GM12878 (cell line): ENCODE results near the gene MAST2. TPM values are rescaled to one million over a fixed set of nuclear protein-coding genes. Genes with fewer than 3 reads are reported as not detected.

Experiments
- ATAC-seq: fragments of 200-7000 bp; cut with Tn5 transposase; 3 replicates; pipeline ENCODE4 v1.9.1; 2020; ENCODE audit warnings: mild to moderate bottlenecking, moderate library complexity
- BruUV-seq: library from RNA; stranded (reverse); fragments of 400-500 nt; replicated peaks from 2 replicates; lab custom pipeline; 2021; lab: Mats Ljungman, UMichigan
- CTCF ChIA-PET: fragments of 300-600 bp; sonication (Branson Sonifier 250); formaldehyde crosslinking; extraction: SDS; loops from one replicate; lab custom pipeline; 2021; ENCODE audit warnings: inconsistent platforms; lab: Yijun Ruan, JAX
- POLR2A ChIA-PET: fragments of 350-600 bp; formaldehyde crosslinking; extraction: SDS; loops from one replicate; lab custom pipeline; 2021; ENCODE audit warnings: inconsistent platforms; lab: Charles Lee
- RAD21 ChIA-PET: fragments of 300-600 bp; sonication (Branson Sonifier 250); formaldehyde crosslinking; loops from one replicate; lab custom pipeline; 2023; ENCODE audit warnings: antibody characterized with exemption; ENCODE audit not compliant: unreplicated experiment; lab: Charles Lee
- SMC1A ChIA-PET: fragments of 300-600 bp; sonication (Branson Sonifier 250); formaldehyde crosslinking; loops from one replicate; lab custom pipeline; 2023; ENCODE audit not compliant: unreplicated experiment, uncharacterized antibody; lab: Charles Lee
- DNase-seq: peaks from one replicate; pipeline ENCODE4 v3.0.0-alpha.2; 2011; ENCODE audit warnings: low read depth, low spot score
- FAIRE-seq: peaks from 3 replicates; lab custom pipeline; 2011; peaks lifted over from hg19 to GRCh38; lab: Jason Lieb, UNC
- H2AFZ ChIP-seq: 2 replicates; pipeline ENCODE4 v1.6.0; 2011; ENCODE audit warnings: low read depth, low read length, control low read depth; ENCODE audit not compliant: control insufficient read depth
- H3K27ac ChIP-seq: 2 replicates; pipeline ENCODE4 v1.5.1; 2011; ENCODE audit warnings: control low read depth; ENCODE audit not compliant: control insufficient read depth, insufficient read depth
- H3K27me3 ChIP-seq, 2 experiments: replicated peaks in 1 of 2; 2 replicates each; pipeline versions ENCODE4 v1.6.0 to v1.6.1; 2011; ENCODE audit warnings: low read length in 1 of 2; ENCODE audit not compliant: control insufficient read depth in 2 of 2, insufficient read depth in 2 of 2
- H3K36me3 ChIP-seq, 2 experiments: 2 replicates each; pipeline ENCODE4 v1.5.1; 2011; ENCODE audit warnings: low read length in 1 of 2; ENCODE audit not compliant: control insufficient read depth in 2 of 2, insufficient read depth in 2 of 2
- H3K4me1 ChIP-seq: 2 replicates; pipeline ENCODE4 v1.6.1; 2011; ENCODE audit warnings: mild to moderate bottlenecking, low read length, moderate library complexity, mixed read lengths; ENCODE audit not compliant: control insufficient read depth, insufficient read depth
- H3K4me2 ChIP-seq: 2 replicates; pipeline ENCODE4 v1.6.0; 2011; ENCODE audit warnings: control low read depth; ENCODE audit not compliant: control insufficient read depth, insufficient read depth
- H3K4me3 ChIP-seq: fragments of 200-600 bp; sonication (generic); 2 replicates; pipeline ENCODE4 v1.5.1; 2016
- H3K79me2 ChIP-seq: 2 replicates; pipeline ENCODE4 v1.6.0; 2011; ENCODE audit warnings: low read length; ENCODE audit not compliant: control insufficient read depth, insufficient read depth
- H3K9ac ChIP-seq: 2 replicates; pipeline ENCODE4 v1.8.0; 2011; ENCODE audit warnings: low read length, control low read depth, mixed read lengths; ENCODE audit not compliant: control insufficient read depth, insufficient read depth
- H3K9me3 ChIP-seq: replicated peaks from 3 replicates; pipeline ENCODE4 v1.5.1; 2011; ENCODE audit warnings: mild to moderate bottlenecking, low read length; ENCODE audit not compliant: control insufficient read depth, insufficient read depth
- H4K20me1 ChIP-seq: 2 replicates; pipeline ENCODE4 v1.6.0; 2011; ENCODE audit not compliant: control insufficient read depth, insufficient read depth
- GATAD2B ChIP-seq: fragments of 450-650 bp; conservative IDR thresholded peaks from 2 replicates; pipeline ENCODE4 v1.6.1; 2017; ENCODE audit warnings: low read depth, mild to moderate bottlenecking, moderate library complexity
- HDAC6 ChIP-seq: fragments of 200-600 bp; sonication (generic); IDR thresholded peaks from one replicate; pipeline ENCODE4 v1.8.0; 2017; ENCODE audit warnings: antibody characterized with exemption; ENCODE audit not compliant: unreplicated experiment
- IRF5 ChIP-seq: fragments of 450-650 bp; IDR thresholded peaks from 2 replicates; pipeline ENCODE4 v1.6.1; 2017; ENCODE audit warnings: borderline replicate concordance
- POLR2AphosphoS2 ChIP-seq: IDR thresholded peaks from 2 replicates; pipeline ENCODE4 v1.6.1; 2011; ENCODE audit warnings: low read depth, mild to moderate bottlenecking, low read length, improper control_type of control experiment, moderate library complexity
- RUNX3 ChIP-seq: IDR thresholded peaks from 2 replicates; pipeline ENCODE4 v1.6.1; 2012; ENCODE audit warnings: low read length, inconsistent platforms
- WGBS: methylation state at CpG from one replicate; pipeline ENCODE4 v1.1.6; 2016; ENCODE audit warnings: low lambda C conversion rate; ENCODE audit not compliant: insufficient replicate concordance, insufficient coverage; ENCODE audit errors: missing lambda C conversion rate; 5-methylcytosine and 5-hydroxymethylcytosine counted together
- in situ Hi-C: fragments of 300-500 bp; cut with MboI; formaldehyde crosslinking; loops from 9 replicates; pipeline ENCODE4 v1.14.3; 2018; ENCODE audit warnings: mixed read lengths
- intact Hi-C: fragments of 100-400 bp; cut with micrococcal nuclease; formaldehyde crosslinking; loops from one replicate; pipeline ENCODE4 v1.14.2; 2022; ENCODE audit not compliant: unreplicated experiment
- polyA plus RNA-seq, 11 experiments: library from polyadenylated mRNA; depleted of rRNA in 4 of 11; unstranded in 6 of 11; stranded (reverse) in 5 of 11; fragments of >200 nt; fragmentation: Nextera tagmentation in 4 of 11; fragmentation: Illumina TruSeq in 1 of 11; extraction: Ambion mirVana in 4 of 11; extraction: Trizol in 1 of 11; gene quantifications; 1 replicate in 1 of 11; 2 replicates in 10 of 11; pipeline versions ENCODE4 v1.2.1 to v1.2.3, GENCODE V29; 2011 to 2016; ENCODE audit warnings: inconsistent platforms in 2 of 11, missing spikeins in 2 of 11, low read depth in 1 of 11
- total RNA-seq, 4 experiments: library from RNA; depleted of rRNA in 3 of 4; stranded (reverse); fragments of >200 nt in 3 of 4; fragmentation: Illumina TruSeq in 1 of 4; extraction: Trizol in 1 of 4; gene quantifications; 2 replicates each; pipeline versions ENCODE4 v1.2.1 to v1.2.3, GENCODE V29; 2013 to 2021
- TF ChIP-seq, protein P1 (sequence below): fragments of 450-650 bp; IDR thresholded peaks from 2 replicates; pipeline ENCODE4 v1.6.1; 2017; ENCODE audit warnings: mild to moderate bottlenecking, low read depth, inconsistent platforms; ENCODE audit not compliant: poor library complexity, severe bottlenecking
- TF ChIP-seq, protein P2 (sequence below): IDR thresholded peaks from 2 replicates; pipeline ENCODE4 v1.6.1; 2012; ENCODE audit warnings: low read depth, low read length, improper control_type of control experiment

The MAST2 gene
- total and polyA plus RNA-seq, 10 of the 15 experiments (the other 5 are each of a cell fraction or from before 2014, with no cell fraction given): 1.0 to 28.7 (median 13.8) TPM

GRCh38 chr1:45957684-45958083 lies 154.3 kb downstream of the MAST2 start:
- TF ChIP-seq IRF5 (no peak), POLR2AphosphoS2 (no peak), RUNX3 (no peak), HDAC6 (no peak), GATAD2B (no peak)
- TF ChIP-seq, protein P1, sequence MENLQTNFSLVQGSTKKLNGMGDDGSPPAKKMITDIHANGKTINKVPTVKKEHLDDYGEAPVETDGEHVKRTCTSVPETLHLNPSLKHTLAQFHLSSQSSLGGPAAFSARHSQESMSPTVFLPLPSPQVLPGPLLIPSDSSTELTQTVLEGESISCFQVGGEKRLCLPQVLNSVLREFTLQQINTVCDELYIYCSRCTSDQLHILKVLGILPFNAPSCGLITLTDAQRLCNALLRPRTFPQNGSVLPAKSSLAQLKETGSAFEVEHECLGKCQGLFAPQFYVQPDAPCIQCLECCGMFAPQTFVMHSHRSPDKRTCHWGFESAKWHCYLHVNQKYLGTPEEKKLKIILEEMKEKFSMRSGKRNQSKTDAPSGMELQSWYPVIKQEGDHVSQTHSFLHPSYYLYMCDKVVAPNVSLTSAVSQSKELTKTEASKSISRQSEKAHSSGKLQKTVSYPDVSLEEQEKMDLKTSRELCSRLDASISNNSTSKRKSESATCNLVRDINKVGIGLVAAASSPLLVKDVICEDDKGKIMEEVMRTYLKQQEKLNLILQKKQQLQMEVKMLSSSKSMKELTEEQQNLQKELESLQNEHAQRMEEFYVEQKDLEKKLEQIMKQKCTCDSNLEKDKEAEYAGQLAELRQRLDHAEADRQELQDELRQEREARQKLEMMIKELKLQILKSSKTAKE: no peak
- TF ChIP-seq, protein P2, sequence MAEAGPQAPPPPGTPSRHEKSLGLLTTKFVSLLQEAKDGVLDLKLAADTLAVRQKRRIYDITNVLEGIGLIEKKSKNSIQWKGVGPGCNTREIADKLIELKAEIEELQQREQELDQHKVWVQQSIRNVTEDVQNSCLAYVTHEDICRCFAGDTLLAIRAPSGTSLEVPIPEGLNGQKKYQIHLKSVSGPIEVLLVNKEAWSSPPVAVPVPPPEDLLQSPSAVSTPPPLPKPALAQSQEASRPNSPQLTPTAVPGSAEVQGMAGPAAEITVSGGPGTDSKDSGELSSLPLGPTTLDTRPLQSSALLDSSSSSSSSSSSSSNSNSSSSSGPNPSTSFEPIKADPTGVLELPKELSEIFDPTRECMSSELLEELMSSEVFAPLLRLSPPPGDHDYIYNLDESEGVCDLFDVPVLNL: no peak
- TF ChIP-seq, all 136 proteins: peak for 0
- no peak for ATAC-seq
- CTCF ChIA-PET: interaction anchor here (0.6 kb wide), 1 partner anchor 53 kb away, joined by 3 read pairs; no protein-coding TSS in a partner anchor
- no peak overlapping the region for H3K9ac ChIP-seq
- WGBS: 96% methylated on average over 2 of the region's 2 CpGs
- no peaks in the 10 kb centered on the region for H3K4me1 ChIP-seq
- intact Hi-C loops (no loop called here), in situ Hi-C loops (no loop called here)
- H4K20me1 ChIP-seq: no peaks in the 10 kb centered on the region
- H3K79me2 ChIP-seq: no peaks in the 10 kb centered on the region
- no peaks in the 10 kb centered on the region for H3K9me3 ChIP-seq
- SMC1A ChIA-PET: interaction anchor here (0.7 kb wide), 1 partner anchor 14 kb away, joined by 4 read pairs; no protein-coding TSS in a partner anchor
- H3K36me3 ChIP-seq: no peaks in the 10 kb centered on the region; a peak in 2 of 4 replicates
- POLR2A ChIA-PET: interaction anchor here (0.5 to 0.6 kb wide), 2 partner anchors 89 to 379 kb away, joined by 3 to 4 read pairs; no protein-coding TSS in a partner anchor
- H2AFZ ChIP-seq: no peak overlapping the region
- no TSS peak for BruUV-seq
- no peak overlapping the region for H3K4me2 ChIP-seq
- no peak overlapping the region for H3K27ac ChIP-seq
- no peak for DNase-seq
- H3K4me3 ChIP-seq: no peak overlapping the region
- no peaks in the 10 kb centered on the region for H3K27me3 ChIP-seq
- FAIRE-seq: no peak
- RAD21 ChIA-PET: no interaction called here
